Ovary (tissue), 3 donors: ENCODE data around the gene NUTM2D.
"Not testable (repeated sequence)": the region's sequence is repeated elsewhere in the genome, so short reads cannot be mapped to it uniquely, and the experiment has no call there.

ENCODE experiments used
- EP300 ChIP-seq: sonication (generic); formaldehyde crosslinking; IDR thresholded peaks from one replicate; pipeline ENCODE4 v1.6.1; 2017; ENCODE audit warnings: antibody characterized with exemption
- POLR2A ChIP-seq: fragments of 450-650 bp; IDR thresholded peaks from one replicate; pipeline ENCODE4 v1.6.1; 2017; ENCODE audit warnings: antibody characterized with exemption, mild to moderate bottlenecking, moderate library complexity
- TF ChIP-seq, protein P1 (sequence below), 3 donors: fragments of 450-650 bp in 2 of 3; fragments of 200-600 bp in 1 of 3; IDR thresholded peaks; one replicate each; pipeline versions ENCODE4 v1.5.1 to v1.8.0; 2016 to 2022; ENCODE audit warnings: antibody characterized with exemption in 3 of 3, mild to moderate bottlenecking in 1 of 3
- donor health status: DM: no; HTN: no; CAD: no.

DNA sequence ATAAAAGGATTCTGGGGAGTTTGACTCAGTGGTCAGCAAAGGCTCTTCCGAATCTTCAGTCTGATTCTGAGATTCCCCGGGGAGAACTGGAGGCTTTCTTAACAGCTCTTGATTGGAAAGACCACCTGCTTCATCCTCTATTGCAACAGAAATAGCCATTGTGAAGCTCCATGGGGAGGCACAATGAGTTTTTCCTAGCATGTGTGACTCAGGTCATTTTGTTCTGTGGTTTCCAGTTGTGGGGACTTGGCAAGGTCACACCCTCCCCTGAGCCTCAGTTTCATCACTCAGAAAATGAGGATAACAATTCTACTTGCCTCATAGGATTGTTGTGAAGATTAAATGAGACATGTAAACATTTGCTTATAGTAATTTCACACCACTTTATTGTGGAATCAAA lies 38.7 kb downstream of the NUTM2D start:
- TF ChIP-seq, protein P1, sequence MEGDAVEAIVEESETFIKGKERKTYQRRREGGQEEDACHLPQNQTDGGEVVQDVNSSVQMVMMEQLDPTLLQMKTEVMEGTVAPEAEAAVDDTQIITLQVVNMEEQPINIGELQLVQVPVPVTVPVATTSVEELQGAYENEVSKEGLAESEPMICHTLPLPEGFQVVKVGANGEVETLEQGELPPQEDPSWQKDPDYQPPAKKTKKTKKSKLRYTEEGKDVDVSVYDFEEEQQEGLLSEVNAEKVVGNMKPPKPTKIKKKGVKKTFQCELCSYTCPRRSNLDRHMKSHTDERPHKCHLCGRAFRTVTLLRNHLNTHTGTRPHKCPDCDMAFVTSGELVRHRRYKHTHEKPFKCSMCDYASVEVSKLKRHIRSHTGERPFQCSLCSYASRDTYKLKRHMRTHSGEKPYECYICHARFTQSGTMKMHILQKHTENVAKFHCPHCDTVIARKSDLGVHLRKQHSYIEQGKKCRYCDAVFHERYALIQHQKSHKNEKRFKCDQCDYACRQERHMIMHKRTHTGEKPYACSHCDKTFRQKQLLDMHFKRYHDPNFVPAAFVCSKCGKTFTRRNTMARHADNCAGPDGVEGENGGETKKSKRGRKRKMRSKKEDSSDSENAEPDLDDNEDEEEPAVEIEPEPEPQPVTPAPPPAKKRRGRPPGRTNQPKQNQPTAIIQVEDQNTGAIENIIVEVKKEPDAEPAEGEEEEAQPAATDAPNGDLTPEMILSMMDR (IDR thresholded peaks at IDR 0.05): not testable (repeated sequence)
- TF ChIP-seq POLR2A, EP300: not testable (repeated sequence)
